ENCODE results near the gene RTEL1.
"Not testable (repeated sequence)": the region's sequence is repeated elsewhere in the genome, so short reads cannot be mapped to it uniquely, and the experiment has no call there.

RTEL1 gene, protein sequence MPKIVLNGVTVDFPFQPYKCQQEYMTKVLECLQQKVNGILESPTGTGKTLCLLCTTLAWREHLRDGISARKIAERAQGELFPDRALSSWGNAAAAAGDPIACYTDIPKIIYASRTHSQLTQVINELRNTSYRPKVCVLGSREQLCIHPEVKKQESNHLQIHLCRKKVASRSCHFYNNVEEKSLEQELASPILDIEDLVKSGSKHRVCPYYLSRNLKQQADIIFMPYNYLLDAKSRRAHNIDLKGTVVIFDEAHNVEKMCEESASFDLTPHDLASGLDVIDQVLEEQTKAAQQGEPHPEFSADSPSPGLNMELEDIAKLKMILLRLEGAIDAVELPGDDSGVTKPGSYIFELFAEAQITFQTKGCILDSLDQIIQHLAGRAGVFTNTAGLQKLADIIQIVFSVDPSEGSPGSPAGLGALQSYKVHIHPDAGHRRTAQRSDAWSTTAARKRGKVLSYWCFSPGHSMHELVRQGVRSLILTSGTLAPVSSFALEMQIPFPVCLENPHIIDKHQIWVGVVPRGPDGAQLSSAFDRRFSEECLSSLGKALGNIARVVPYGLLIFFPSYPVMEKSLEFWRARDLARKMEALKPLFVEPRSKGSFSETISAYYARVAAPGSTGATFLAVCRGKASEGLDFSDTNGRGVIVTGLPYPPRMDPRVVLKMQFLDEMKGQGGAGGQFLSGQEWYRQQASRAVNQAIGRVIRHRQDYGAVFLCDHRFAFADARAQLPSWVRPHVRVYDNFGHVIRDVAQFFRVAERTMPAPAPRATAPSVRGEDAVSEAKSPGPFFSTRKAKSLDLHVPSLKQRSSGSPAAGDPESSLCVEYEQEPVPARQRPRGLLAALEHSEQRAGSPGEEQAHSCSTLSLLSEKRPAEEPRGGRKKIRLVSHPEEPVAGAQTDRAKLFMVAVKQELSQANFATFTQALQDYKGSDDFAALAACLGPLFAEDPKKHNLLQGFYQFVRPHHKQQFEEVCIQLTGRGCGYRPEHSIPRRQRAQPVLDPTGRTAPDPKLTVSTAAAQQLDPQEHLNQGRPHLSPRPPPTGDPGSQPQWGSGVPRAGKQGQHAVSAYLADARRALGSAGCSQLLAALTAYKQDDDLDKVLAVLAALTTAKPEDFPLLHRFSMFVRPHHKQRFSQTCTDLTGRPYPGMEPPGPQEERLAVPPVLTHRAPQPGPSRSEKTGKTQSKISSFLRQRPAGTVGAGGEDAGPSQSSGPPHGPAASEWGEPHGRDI (N-terminal part only)

DNA sequence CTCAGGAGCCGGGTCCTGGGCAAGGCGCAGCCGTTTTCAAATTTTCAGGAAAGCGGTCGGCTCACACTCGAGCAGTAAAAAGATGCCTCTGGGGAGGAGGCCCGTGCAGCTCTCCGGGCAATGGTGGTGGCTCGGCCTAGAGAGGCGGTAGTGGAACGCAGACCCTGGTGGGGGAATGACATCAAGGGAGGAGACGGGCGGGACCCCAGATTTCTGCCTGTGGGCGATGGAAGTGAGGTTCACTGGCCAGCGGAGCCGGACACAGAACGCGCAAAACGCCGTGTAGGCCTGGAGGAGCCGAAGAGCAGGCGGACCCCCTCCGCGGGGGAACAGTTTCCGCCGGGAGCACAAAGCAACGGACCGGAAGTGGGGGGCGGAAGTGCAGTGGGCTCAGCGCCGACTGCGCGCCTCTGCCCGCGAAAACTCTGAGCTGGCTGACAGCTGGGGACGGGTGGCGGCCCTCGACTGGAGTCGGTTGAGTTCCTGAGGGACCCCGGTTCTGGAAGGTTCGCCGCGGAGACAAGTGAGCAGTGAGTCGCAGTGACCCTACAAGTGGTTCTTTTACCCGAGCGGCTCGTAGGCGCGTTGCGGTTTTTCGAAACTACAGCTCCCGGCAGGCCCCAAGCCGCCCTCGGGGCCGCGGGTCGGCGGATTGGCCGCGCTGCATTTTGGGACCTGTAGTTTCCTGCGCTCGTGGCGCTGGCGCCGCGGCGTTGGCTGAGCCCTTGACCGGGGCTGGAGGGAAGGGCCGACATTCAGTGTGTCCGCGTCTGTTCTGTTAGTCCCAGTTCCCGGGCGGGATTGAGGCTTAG lies at the start of gene RTEL1:
RTEL1 (plus strand) TSS at position 376 of the 812 bp plus-strand sequence. CDS start 1,091 bp downstream, outside the sequence.
- peak; percentile 95 for DNase-seq

DNA sequence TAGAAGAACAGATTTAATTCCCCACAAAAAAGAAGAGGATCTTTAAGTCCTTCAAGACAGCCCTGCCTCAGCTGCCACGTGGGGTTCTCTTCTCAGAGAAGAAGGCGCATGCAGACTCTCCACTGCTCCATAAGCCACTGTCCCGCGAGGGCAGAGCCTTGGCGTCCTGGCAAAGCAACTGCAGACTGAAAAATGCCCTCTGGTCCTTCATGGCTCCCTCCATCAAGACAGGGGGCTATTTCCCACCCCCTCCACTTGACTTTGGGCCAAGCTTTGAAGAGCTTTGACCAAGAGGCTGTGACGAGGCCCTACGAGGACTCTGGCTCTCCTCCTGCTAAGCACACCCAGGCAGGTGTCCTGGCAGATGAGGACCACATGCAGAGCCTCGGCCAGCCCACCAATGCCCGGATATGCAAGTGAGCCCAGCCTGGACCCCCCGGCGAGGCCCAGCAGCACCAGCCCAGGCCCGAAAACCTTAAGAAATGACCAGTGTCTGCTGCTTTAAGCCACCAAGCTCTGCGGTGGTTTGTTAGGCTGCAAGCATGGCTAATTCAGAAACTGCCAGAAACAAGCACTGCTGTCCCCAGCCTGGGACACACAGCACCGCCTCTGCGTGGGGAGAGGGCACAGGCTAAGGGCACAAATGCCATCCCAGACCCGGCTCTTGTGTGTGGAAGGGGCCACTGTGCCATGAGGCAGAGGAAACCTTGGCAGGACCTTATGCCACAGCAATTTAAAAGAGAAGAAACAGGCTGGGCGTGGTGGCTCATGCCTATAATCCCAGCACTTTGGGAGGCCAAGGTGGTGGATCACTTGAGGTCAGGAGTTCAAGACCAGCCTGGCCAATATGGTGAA lies 47.3 kb upstream of the RTEL1 start:
- no peak for DNase-seq

DNA sequence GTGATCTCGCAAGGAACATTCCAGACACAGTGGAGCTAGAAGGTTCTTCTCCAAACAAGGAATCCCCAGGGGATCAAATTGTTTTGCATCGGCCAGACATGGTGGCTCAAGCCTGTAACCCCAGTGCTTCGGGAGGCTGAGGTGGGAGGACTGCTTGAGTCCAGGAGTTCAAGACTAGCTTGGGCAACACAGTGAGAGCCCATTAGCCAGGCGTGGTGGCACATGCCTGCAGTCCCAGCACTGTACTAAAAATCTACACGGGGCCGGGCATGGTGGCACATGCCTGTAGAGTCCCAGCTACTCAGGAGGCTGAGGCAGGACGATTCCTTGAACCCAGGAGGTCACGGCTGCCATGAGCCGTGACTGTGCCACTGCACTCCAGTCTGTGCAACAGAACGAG lies 46.5 kb upstream of the RTEL1 start:
- DNase-seq = no peak

DNA sequence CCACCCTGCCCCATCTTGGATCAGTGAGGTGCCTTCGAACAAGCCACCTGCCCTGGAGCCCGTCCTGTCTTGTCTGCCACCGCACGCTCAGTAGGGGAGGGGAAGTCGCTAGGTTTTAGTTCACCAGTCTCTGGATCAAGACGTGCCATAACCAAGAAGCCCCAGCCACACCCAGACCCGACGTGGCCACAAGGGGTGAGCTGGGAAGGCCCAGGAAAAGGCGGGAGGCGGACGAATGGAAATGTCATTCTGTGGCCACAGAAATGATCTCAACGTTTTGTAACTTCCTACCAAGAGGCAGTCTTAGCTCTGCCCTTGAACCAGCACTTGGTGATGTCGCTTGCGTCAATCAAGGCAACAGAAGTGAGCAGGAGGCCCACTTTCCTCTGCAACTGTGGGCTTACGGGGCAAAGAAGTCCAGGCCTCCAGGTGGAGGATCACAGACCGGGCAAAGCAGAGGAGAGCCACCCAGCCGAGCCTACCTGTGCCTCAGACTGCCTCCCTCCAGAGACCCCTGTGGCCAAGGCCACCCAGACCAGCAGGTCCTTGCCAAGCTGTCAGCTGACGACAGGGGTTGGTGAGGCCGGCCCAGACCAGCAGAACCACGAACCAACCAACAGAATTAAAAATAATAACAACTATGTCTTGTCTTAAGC lies 45.7 kb upstream of the RTEL1 start:
- DNase-seq = peak; percentile 55

- DNase-seq = not testable (repeated sequence)
These were observed 44.1 kb upstream of the RTEL1 start for GRCh38 chr20:63613863-63614594.

GRCh38 chr20:63617092-63617875 lies 40.8 kb upstream of the RTEL1 start:
- no peak for DNase-seq

DNA sequence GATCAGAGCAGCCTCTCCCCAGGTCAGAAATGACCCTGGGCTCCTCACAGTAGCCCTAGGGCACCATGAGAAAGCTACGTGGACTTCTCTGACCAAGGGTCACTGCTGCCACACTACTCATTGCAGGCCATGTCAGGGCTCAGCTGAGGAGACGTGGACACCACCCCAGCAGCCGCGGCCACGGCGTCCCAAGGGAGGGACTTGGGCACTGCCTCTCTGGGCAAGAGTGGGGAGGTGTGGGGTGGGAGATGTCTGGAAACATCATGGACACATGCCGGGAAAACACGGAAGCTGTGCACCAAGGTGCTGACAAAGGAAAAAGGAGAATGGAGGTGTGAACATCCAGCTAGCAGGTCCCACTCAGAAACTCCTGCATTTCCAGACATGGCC lies 40.2 kb upstream of the RTEL1 start:
- no peak for DNase-seq

DNA sequence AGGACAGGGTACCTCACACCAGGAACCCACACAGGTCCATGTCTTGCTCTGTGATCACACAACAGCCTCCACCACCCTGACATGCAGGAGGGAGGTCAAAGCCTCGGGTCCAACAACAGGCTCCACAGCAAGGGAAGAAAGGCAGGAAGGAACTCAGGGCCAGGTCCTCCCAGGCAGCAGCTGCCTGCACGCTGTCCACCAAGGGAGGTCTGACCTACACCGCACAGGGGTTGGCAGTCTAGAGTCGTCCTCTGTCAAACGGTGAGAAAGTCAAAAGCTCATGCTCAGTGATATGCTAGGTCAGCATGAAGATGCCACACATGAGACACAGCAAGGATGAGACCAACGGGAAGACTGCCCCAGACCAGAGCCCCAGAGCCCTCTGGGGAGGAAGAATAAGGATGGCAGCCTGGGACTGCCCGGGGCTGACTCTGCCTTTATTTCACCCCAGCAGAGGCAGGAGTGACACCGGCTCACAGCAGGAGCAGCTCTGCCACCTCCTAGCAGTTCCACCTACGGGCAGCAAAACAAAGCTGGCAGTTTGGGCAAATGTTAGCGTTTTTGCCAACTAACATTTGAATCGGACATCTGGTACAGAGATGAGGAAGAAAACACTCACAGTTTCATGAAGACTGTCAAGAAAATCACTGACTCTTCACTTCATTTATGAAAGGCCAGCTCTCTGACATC lies 39.7 kb upstream of the RTEL1 start:
- no peak for DNase-seq

- no peak for DNase-seq
These were observed 39.0 kb upstream of the RTEL1 start for GRCh38 chr20:63619086-63619485.

DNA sequence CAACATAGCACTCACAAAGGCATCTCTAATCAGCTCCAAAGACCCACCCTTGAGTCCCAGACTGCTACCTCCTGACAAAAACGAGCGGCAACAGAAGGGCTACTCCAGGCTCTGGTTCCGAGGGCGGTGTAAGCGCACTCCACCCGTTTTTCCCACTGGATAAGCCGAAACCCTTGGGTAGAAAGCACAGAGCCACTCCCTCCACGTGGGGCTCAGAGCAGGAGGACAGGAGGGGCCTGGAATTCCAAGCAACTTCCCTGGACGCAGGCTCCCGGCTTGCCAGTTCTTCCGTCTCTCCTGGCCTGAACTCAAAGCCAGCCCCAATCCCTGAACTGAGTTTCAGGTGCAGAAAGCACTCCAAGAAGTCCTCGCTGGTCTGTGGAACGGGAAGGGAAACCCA lies 38.6 kb upstream of the RTEL1 start:
- no peak for DNase-seq

- DNase-seq = no peak
These were observed 37.1 kb upstream of the RTEL1 start for GRCh38 chr20:63620991-63621390.

GRCh38 chr20:63622096-63622495 lies 36.0 kb upstream of the RTEL1 start:
- no peak for DNase-seq

GRCh38 chr20:63622732-63623131 lies 35.4 kb upstream of the RTEL1 start:
- DNase-seq = no peak

DNA sequence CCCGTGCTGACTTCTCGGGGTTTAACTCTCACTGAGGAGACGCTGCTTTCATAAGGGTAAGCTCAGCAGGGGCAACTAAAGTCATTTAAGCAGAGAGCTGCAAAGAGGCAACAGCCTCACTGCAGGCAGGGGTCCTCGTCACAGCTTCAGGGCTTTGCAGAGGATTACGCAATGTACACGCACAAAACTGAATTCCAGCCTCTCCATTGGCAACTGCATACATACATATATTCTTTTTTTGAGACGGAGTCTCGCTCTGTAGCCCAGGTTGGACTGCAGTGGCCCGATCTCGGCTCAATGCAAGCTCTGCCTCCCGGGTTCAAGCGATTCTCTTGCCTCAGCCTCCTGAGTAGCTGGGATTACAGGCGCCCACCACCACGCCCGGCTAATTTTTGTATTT lies 33.6 kb upstream of the RTEL1 start:
- peak; percentile 58 for DNase-seq

DNA sequence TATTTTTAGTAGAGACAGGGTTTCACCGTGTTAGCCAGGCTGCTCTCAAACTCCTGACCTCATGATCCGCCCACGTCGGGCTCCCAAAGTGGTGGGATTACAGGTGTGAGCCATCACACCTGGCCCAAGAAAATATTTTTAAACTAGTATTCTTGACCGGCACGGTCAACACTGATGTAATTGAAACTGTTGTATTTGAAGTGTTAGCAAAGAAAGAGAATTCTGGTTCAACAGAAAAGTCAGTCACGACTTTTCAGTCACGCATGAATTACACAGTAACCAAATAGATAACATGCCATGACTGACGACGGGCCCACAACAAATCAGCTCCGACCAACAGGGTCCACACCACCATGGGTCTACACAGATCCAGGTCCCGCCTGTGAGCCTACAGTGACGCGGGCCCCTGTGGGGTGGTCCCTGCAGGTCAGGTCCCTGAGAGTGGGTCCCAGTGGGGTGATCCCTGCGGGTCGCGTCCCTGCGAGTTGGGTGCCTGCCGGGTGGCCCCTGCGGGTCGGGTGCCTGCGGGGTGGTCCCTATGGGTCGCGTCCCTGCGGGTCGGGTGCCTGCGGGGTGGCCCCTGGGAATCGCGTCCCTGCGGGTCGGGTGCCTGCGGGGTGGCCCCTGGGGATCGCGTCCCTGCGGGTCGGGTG lies 32.2 kb upstream of the RTEL1 start:
- peak; percentile 66 for DNase-seq

GRCh38 chr20:63626424-63627128 lies 31.5 kb upstream of the RTEL1 start, which contains the start of gene GMEB2:
GMEB2 (minus strand) TSS chr20:63627101; CDS start chr20:63619397, 7,704 bp downstream.
- DNase-seq = peak; percentile 89

GRCh38 chr20:63627129-63627750 lies 30.9 kb upstream of the RTEL1 start:
- DNase-seq = peak; percentile 98
